Stimulated activated naive B cell treated with anti-CD40 and anti-IgM and Interleukin-4, amounts not matched to agents 10 μg/mL and 1 μg/mL and 100 μg/mL, for 72 hours (primary cell): ENCODE results near the gene TSHZ2.
"Not testable (repeated sequence)": the region's sequence is repeated elsewhere in the genome, so short reads cannot be mapped to it uniquely, and the experiment has no call there.

Experiments
- ATAC-seq, 2 donors: fragments of 150-1000 bp; cut with Tn5 transposase; replicated peaks; 2 replicates each; pipeline ENCODE4 v1.10.0; 2021; ENCODE audit warnings: moderate library complexity in 1 of 2
- DNase-seq: peaks from one replicate; pipeline ENCODE4 v3.0.0; 2021
- H3K27ac Mint-ChIP-seq: one replicate; pipeline ENCODE4 v1.8.0; 2022; ENCODE audit warnings: mild to moderate bottlenecking, mixed read lengths
- H3K27me3 Mint-ChIP-seq, 2 donors: one replicate each; pipeline ENCODE4 v1.8.0; 2022; ENCODE audit warnings: mixed read lengths in 2 of 2
- H3K36me3 Mint-ChIP-seq, 2 donors: one replicate each; pipeline ENCODE4 v1.8.0; 2022; ENCODE audit warnings: mixed read lengths in 2 of 2, mild to moderate bottlenecking in 1 of 2
- H3K4me1 Mint-ChIP-seq, 2 donors: one replicate each; pipeline ENCODE4 v1.8.0; 2022; ENCODE audit warnings: mixed read lengths in 2 of 2, mild to moderate bottlenecking in 1 of 2
- H3K4me3 Mint-ChIP-seq, 2 donors: one replicate each; pipeline ENCODE4 v1.8.0; 2022; ENCODE audit warnings: mild to moderate bottlenecking in 2 of 2, mixed read lengths in 2 of 2, moderate library complexity in 1 of 2
- H3K9me3 Mint-ChIP-seq, 2 donors: one replicate each; pipeline ENCODE4 v1.8.0; 2022; ENCODE audit warnings: mixed read lengths in 2 of 2, mild to moderate bottlenecking in 1 of 2

Gene TSHZ2

DNA sequence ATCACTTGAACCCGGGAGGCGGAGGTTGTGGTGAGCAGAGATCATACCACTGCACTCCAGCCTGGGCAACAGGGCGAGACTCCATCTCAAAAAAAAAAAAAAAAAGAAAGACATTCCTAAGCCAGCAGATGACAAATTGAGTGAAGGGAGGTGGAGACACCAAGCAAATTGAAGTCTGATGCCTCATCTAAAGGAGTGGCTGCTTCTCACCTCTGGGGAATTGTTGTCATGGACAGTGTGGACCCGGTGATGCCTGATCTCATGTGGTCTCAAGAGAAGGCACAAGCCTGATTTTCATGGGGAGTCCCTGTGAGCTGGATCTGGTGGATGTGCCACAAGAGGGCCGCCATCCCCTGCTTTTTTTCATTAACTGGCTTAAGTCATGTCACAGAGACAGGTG lies 349.4 kb downstream of the TSHZ2 start:
- H3K4me1 Mint-ChIP-seq = no peaks in the 10 kb centered on the region
- H3K9me3 Mint-ChIP-seq = peaks cover 5 to 8% of the 10 kb centered on the region in 2 donors
- no peak for ATAC-seq
- H3K27ac Mint-ChIP-seq = no peak overlapping the region
- no peaks in the 10 kb centered on the region for H3K36me3 Mint-ChIP-seq
- no peak for DNase-seq
- no peak overlapping the region for H3K4me3 Mint-ChIP-seq
- H3K27me3 Mint-ChIP-seq = peaks cover 21 to 25% of the 10 kb centered on the region in 2 donors

DNA sequence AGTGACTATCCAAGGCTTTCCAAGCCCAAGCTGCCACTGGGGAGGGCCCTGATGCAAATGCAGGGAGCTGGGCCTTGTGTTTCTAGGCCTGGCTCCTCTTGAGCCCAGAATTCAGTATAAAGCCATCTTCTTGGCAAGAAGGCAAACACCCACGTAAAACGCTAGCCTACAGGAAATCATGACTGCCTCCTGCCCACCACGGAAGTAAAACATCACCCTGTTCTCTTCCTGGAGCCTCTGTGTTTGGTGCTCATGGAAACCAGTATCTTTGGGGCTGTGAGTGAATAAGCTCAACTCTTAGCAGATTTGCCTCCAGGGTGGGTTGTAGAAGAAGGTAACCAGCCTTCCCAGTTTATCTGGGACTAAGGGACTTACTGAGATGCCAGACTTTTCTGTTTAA lies 350.5 kb downstream of the TSHZ2 start:
- Mint-ChIP-seq H3K4me3 (no peak overlapping the region), H3K27me3 (peaks cover 22 to 24% of the 10 kb centered on the region in 2 donors), H3K36me3 (no peaks in the 10 kb centered on the region), H3K27ac (no peak overlapping the region), H3K9me3 (peaks cover 5 to 8% of the 10 kb centered on the region in 2 donors), H3K4me1 (no peaks in the 10 kb centered on the region)
- ATAC-seq (no peak), DNase-seq (no peak)

DNA sequence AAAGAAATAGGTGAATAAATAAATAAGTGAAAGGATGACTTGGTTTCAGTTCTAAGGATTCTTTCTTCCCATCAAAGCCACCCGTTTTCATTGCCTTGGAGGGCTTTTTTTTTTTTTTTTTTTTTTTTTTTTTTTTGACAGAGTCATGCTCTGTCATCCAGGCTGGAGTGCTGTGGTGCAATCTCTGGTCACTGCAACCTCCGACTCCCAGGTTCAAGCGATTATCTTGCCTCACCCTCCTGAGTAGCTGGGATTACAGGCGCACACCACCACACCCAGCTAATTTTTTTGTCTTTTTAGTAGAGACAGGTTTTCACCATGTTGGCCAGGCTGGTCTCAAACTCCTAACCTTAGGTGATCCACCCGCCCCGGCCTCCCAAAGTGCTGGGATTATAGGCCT lies 351.3 kb downstream of the TSHZ2 start:
- ATAC-seq = not testable (repeated sequence)

DNA sequence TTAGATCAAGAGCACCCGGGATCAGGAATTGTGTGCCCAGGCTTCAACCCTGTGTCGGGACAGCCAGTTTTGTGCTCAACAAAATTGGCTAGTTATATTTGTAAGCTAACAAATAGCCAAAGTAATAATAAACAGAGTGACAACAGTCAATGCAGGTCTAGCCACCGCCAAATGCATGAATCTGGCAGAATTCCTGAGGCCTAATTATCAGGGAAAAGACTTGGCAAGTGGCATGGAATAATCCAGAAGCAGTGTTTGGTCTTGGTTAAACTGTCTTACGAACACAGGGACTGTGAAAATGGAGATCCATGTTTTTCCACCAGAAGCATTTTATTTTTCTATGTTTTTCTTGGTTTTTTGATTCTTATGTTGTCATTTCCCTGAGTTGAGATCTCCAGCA lies 352.7 kb downstream of the TSHZ2 start:
- H3K27ac Mint-ChIP-seq = no peak overlapping the region
- H3K27me3 Mint-ChIP-seq = peaks cover 16 to 25% of the 10 kb centered on the region in 2 donors

More for the DNA sequence above, 351.3 kb downstream of the TSHZ2 start:
- H3K9me3 Mint-ChIP-seq, H3K4me1 Mint-ChIP-seq, H3K4me3 Mint-ChIP-seq, H3K27ac Mint-ChIP-seq, H3K36me3 Mint-ChIP-seq, DNase-seq: not testable (repeated sequence)
- H3K27me3 Mint-ChIP-seq = peaks cover 18 to 27% of the 10 kb centered on the region in 2 donors

DNA sequence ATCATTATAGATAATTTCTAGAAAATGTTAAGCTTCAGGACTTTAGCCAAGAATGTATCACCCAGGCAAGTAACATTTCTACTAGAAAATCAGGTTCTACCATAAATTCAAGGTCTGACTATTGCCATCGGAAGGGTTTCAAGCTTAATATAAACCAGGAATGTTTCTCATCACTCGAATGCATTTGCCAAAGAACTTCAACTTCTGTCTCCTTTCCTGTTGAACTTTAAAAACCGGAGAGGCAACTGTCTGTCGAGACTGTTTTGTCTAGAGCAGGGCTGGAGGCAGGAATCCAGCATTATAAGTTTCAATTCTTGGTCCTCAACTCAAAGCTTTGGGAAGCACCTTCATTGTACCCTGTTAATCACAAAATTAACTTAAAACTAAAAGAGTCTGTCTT lies 356.8 kb downstream of the TSHZ2 start:
- H3K9me3 Mint-ChIP-seq = no peaks in the 10 kb centered on the region
- no peak overlapping the region for H3K4me3 Mint-ChIP-seq
- no peaks in the 10 kb centered on the region for H3K4me1 Mint-ChIP-seq
- H3K27me3 Mint-ChIP-seq = peaks cover 24 to 32% of the 10 kb centered on the region in 2 donors
- no peaks in the 10 kb centered on the region for H3K36me3 Mint-ChIP-seq
- ATAC-seq (no peak), DNase-seq (no peak)
- H3K27ac Mint-ChIP-seq = no peak overlapping the region

More for the DNA sequence above, 352.7 kb downstream of the TSHZ2 start:
- H3K4me3 Mint-ChIP-seq = no peak overlapping the region
- DNase-seq (no peak), ATAC-seq (no peak)
- H3K36me3 Mint-ChIP-seq = no peaks in the 10 kb centered on the region
- no peaks in the 10 kb centered on the region for H3K4me1 Mint-ChIP-seq
- H3K9me3 Mint-ChIP-seq = no peaks in the 10 kb centered on the region

DNA sequence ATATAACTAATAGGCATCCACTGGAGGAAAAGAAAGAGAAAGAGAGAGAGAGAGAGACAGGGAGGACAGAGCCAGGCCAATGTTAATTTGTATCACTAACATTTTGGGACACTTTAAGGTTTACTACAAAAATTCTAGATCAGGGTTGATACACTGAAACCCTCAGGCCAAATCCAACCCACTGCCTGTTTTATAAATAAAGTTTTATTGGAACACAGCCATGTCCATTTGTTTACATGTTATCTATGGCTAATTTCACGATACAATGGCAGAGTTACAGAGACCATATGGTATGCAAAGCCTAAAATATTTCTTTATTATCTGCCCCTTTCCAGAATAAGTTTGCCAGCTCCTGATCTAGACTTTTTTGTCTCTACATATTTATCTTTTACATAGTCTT lies 357.6 kb downstream of the TSHZ2 start:
- H3K27ac Mint-ChIP-seq = no peak overlapping the region
- H3K4me3 Mint-ChIP-seq = no peak overlapping the region
- H3K4me1 Mint-ChIP-seq = no peaks in the 10 kb centered on the region
- H3K27me3 Mint-ChIP-seq = peaks cover 23 to 28% of the 10 kb centered on the region in 2 donors
- DNase-seq = no peak
- no peaks in the 10 kb centered on the region for H3K9me3 Mint-ChIP-seq
- no peaks in the 10 kb centered on the region for H3K36me3 Mint-ChIP-seq
- no peak for ATAC-seq

DNA sequence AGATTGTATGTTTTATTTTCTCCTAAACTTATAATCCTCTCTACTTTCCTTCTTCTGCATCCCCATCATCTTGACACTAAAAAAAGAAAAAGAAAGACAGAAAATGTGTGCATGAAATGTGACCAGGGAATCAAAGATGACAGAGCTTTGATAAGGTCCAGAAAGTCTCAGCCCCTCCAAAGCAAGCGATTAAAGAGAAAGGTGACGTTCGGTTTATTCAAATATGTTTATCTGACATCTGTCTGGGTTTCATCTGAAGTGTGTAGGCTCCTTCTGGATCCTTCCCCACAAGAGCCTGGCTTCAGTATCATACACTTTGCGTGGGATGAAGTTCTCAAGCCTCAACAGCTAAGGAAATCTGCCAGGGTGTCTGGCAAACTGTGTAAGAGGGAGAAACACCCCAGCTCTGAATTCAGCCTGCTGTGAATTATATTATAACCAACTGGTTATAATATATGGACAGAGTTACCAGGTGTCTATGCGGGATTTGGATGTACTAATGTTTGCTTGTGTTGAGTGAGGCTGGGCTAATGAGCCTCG lies 358.5 kb downstream of the TSHZ2 start:
- ATAC-seq (no peak), DNase-seq (no peak)
- H3K27ac Mint-ChIP-seq = no peak overlapping the region
- H3K4me3 Mint-ChIP-seq = no peak overlapping the region
- no peaks in the 10 kb centered on the region for H3K36me3 Mint-ChIP-seq
- no peaks in the 10 kb centered on the region for H3K4me1 Mint-ChIP-seq
- H3K27me3 Mint-ChIP-seq = peaks cover 17 to 20% of the 10 kb centered on the region in 2 donors
- no peaks in the 10 kb centered on the region for H3K9me3 Mint-ChIP-seq

DNA sequence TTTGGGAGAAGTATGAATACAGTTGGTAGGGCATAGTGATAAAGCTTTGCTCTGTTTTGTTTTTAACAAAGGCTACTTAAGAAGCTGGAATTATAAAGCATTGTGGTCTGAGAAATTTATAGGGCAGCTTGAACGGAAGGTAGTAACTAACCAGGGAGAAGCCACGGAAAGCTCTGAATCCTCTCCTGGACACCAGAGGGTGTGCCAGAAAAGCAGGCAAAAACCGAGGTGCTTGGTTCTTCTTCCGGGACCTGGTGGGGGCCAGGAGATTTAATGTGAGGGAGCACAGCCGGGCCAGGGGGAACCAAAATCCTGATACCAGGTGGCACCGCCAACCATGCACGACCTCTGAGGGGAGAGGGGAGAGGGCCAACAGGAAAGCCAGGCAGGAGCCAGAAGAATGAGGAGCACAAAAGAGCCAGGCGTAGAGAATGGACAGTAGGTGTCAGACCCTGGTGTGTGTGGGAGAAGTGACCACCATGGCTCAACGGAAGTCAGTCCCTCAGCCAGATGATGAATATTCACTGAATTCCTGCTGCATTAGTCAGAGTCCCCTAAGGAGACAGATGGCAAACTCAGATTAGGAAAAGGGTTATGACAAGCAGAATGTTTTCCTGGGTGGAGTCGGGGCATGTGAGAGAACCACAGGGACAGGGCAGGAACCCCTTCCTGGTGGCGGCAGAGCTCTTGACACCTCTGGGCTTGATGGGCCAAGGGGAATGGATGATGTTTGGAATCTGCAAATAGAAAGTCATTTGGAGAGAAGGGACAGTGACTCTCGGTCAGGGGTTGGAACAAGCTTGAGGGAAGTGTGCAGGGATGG lies 359.2 kb downstream of the TSHZ2 start:
- Mint-ChIP-seq H3K27ac (no peak overlapping the region), H3K4me3 (no peak overlapping the region), H3K27me3 (peaks cover 17 to 20% of the 10 kb centered on the region in 2 donors), H3K4me1 (no peaks in the 10 kb centered on the region), H3K36me3 (no peaks in the 10 kb centered on the region), H3K9me3 (no peaks in the 10 kb centered on the region)
- DNase-seq (no peak), ATAC-seq (no peak)

DNA sequence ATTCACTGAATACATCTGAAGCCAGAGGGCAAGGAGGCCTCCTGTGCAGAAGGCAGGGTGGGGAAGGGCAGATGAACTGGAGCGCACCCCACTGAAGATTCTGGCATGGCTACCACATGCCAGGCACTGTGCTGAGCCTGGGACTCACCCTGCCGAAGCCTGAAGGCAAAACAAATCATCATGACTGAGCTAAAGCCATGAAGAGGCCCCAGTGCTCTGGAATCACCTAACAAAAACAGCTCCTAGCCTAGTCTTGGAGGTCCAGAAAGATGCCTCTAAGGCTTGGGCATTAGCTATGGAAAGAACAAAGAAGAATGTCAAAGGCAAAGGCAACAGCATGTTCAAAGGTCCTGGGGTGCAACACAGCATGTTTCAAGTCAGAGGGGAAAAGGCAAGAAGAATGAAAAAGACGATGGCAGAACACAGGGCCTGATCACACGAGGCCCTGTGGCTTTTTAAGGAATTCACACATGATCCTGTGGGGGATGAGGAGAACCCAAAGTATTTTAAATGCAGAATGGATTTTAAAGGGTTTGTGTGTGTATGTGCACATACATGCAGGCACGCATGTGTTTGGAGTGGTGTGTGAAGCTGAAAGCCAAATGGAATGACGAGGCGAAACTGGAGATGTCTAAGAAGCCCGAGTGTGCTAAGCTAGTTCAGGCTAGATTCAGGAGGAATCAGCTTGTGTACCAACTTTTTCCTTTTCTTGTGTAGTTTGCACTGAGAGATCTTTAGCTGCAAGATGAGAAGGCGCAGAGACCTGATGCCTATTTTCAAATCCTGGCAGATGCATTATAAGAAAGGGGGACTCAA lies 360.1 kb downstream of the TSHZ2 start:
- ATAC-seq = no peak
- Mint-ChIP-seq H3K27me3 (peaks cover 17 to 20% of the 10 kb centered on the region in 2 donors), H3K9me3 (no peaks in the 10 kb centered on the region), H3K36me3 (no peaks in the 10 kb centered on the region), H3K4me1 (no peaks in the 10 kb centered on the region), H3K4me3 (no peak overlapping the region), H3K27ac (no peak overlapping the region)
- DNase-seq = no peak

DNA sequence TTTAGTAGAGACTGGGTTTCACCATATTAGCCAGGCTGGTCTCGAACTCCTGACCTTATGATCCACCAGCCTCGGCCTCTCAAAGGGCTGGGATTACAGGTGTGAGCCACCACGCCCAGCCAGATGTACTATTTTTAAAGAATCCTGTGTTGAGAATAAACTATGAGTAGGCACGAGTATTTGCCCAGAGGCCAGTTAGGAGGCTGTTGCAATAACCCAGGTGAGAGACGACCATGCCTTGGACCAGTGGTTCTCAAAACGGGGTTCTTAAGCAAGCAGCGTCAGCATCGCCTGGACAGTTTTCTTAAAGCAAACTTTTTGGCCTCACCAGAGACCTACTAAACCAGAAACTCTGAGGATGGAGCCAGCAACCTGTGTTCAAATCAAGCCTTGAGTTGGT lies 362.7 kb downstream of the TSHZ2 start:
- H3K27me3 Mint-ChIP-seq = peaks cover 12 to 15% of the 10 kb centered on the region in 2 donors
- no peaks in the 10 kb centered on the region for H3K4me1 Mint-ChIP-seq
- no peak for DNase-seq
- ATAC-seq = no peak
- no peaks in the 10 kb centered on the region for H3K9me3 Mint-ChIP-seq
- no peaks in the 10 kb centered on the region for H3K36me3 Mint-ChIP-seq
- H3K4me3 Mint-ChIP-seq = no peak overlapping the region
- no peak overlapping the region for H3K27ac Mint-ChIP-seq

DNA sequence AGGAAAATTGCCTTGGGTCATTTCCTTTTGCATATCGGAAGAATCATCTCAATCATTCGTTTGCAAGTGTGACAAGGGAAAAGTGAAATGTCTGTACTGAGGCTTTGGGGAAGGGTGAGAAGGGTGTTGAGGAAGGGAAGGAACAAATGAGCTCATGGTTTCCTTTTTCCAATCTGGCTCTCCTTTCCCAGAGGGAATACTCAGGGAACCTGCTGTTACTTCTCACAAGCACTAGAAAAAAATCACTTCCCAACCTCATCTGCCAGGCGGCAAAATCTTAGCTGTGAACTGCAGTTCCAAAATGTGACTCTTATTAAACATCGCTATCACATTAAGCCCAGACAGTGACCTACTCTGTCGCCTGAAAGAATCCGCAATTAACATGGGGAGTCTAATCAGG lies 363.4 kb downstream of the TSHZ2 start:
- H3K4me3 Mint-ChIP-seq = no peak overlapping the region
- H3K27ac Mint-ChIP-seq = no peak overlapping the region
- no peak for ATAC-seq

DNA sequence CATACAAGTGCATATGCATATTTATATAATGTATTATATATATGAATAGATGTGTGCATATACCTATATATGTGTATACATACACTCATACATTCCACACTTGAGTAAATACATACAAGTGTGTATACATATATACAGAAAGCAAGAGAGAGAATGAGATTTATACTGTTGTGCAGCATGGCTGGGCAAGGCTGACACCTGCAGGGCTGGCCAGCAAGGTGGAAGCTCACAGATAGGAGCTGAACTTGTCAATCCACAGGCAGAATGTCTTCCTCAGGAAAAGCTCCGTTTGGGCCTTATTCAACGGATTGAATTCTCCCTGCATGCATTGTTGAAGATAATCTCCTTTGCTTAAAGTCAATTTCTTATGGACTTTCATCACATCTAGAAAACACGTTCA lies 364.7 kb downstream of the TSHZ2 start:
- Mint-ChIP-seq H3K4me1 (no peaks in the 10 kb centered on the region), H3K4me3 (no peak overlapping the region), H3K27ac (no peak overlapping the region), H3K9me3 (no peaks in the 10 kb centered on the region), H3K27me3 (peaks cover 2 to 4% of the 10 kb centered on the region in 2 donors), H3K36me3 (no peaks in the 10 kb centered on the region)
- ATAC-seq = no peak
- no peak for DNase-seq

More for the DNA sequence above, 363.4 kb downstream of the TSHZ2 start:
- no peaks in the 10 kb centered on the region for H3K9me3 Mint-ChIP-seq
- no peak for DNase-seq
- H3K27me3 Mint-ChIP-seq = peaks cover 12 to 15% of the 10 kb centered on the region in 2 donors
- no peaks in the 10 kb centered on the region for H3K36me3 Mint-ChIP-seq
- H3K4me1 Mint-ChIP-seq = no peaks in the 10 kb centered on the region

DNA sequence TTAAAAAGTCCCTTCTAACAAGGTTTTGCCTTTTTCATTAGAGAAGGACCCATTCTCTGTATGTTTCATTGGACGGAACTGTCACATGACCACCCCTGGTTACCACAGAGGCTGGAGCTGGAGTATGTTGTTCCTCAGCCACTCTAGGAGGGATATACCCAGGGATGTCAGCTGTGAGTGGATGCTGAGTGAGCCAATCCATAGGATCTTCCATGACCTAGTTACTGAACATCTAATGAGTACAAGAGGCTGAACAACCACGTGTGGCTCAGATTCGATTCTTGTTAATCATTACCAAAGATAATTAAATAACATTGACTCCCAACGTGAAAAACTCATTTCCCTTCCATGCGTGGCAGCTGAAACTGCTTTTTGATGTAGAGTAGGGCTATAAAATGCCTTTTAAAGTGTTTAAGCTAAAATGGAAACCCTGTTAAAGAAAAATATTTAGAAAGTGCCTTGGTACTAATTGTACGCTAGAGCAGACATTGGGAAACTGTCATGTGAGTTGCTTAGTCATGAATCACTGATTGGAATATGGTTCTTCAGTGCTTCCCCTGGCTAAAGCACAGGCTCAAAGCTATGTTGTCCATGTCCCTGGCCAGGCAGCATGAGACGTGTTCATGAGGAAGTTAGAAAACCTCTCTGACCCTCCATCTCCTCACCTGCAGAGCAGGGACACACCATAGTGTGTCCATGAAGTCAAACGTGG lies 365.4 kb downstream of the TSHZ2 start:
- H3K27me3 Mint-ChIP-seq = peaks cover 0 to 4% of the 10 kb centered on the region in 2 donors
- H3K27ac Mint-ChIP-seq = no peak overlapping the region
- ATAC-seq = no peak
- no peaks in the 10 kb centered on the region for H3K4me1 Mint-ChIP-seq
- H3K9me3 Mint-ChIP-seq = no peaks in the 10 kb centered on the region
- no peaks in the 10 kb centered on the region for H3K36me3 Mint-ChIP-seq
- H3K4me3 Mint-ChIP-seq = no peak overlapping the region
- DNase-seq = no peak

DNA sequence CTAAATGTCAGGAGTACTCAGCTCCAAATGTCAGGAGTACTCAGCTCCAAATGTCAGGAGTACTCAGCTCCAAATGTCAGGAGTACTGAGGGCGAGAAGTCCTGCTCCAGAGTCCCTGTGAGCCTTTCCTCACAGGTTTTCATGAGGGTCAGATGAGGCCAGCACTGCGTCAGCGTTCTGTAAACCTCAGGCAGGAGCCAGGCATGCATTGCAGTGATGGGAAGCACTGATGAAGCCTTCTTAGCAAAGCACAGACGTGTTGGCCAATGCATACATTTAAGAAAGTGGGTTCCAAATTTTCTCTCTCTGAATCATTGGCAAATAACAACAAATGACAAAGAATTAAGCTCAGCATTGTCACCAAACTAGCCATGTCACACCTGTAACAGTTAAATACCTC lies 366.6 kb downstream of the TSHZ2 start:
- DNase-seq (no peak), ATAC-seq (no peak)
- Mint-ChIP-seq H3K4me1 (no peaks in the 10 kb centered on the region), H3K4me3 (no peak overlapping the region), H3K36me3 (no peaks in the 10 kb centered on the region), H3K27me3 (peaks cover 0 to 4% of the 10 kb centered on the region in 2 donors), H3K9me3 (no peaks in the 10 kb centered on the region), H3K27ac (no peak overlapping the region)
